H1 (cell line): ENCODE measurements around the gene SERHL2. TPM values are rescaled to one million over a fixed set of nuclear protein-coding genes. Genes with fewer than 3 reads are reported as not detected.

Experiments
- CTCF ChIA-PET: fragments of 300-600 bp; sonication (Branson Sonifier 250); formaldehyde crosslinking; loops from one replicate; lab custom pipeline; 2021; ENCODE audit not compliant: partially characterized antibody; lab: Charles Lee
- POLR2A ChIA-PET: fragments of 300-600 bp; sonication (Branson Sonifier 250); formaldehyde crosslinking; loops from one replicate; lab custom pipeline; 2021; ENCODE audit warnings: inconsistent platforms; ENCODE audit not compliant: partially characterized antibody; lab: Charles Lee
- DNase-seq, 2 experiments: peaks; one replicate each; pipeline versions ENCODE4 v3.0.0 to v3.0.0-alpha.2; 2010 to 2022; ENCODE audit warnings: low spot score in 2 of 2, low read depth in 1 of 2, mixed read lengths in 1 of 2
- FAIRE-seq: peaks from 2 replicates; lab custom pipeline; 2011; peaks lifted over from hg19 to GRCh38; lab: Jason Lieb, UNC
- H2AFZ ChIP-seq: 2 replicates; pipeline ENCODE4 v1.8.1; 2012; ENCODE audit warnings: low read length, inconsistent platforms
- H2AK5ac ChIP-seq: 2 replicates; pipeline ENCODE4 v1.6.1; 2013; ENCODE audit warnings: low read depth, low read length
- H2BK120ac ChIP-seq: replicated peaks from 2 replicates; pipeline ENCODE3; 2013; ENCODE audit warnings: low read depth, low read length, inconsistent platforms
- H2BK12ac ChIP-seq: 2 replicates; pipeline ENCODE4 v1.6.1; 2013; ENCODE audit warnings: low read depth, low read length
- H2BK15ac ChIP-seq: 2 replicates; pipeline ENCODE4 v1.6.1; 2013; ENCODE audit warnings: low read length
- H2BK20ac ChIP-seq: 2 replicates; pipeline ENCODE4 v1.6.1; 2013; ENCODE audit warnings: low read length
- H2BK5ac ChIP-seq: 2 replicates; pipeline ENCODE4 v1.6.1; 2013; ENCODE audit warnings: low read depth, low read length
- H3K14ac ChIP-seq: 2 replicates; pipeline ENCODE4 v1.6.1; 2013; ENCODE audit warnings: inconsistent platforms; ENCODE audit not compliant: insufficient read length
- H3K18ac ChIP-seq: 2 replicates; pipeline ENCODE4 v1.6.1; 2013; ENCODE audit warnings: low read length; ENCODE audit errors: extremely low read depth
- H3K23ac ChIP-seq: 2 replicates; pipeline ENCODE4 v1.6.1; 2013; ENCODE audit warnings: inconsistent platforms; ENCODE audit not compliant: insufficient read length
- H3K23me2 ChIP-seq: 2 replicates; pipeline ENCODE4 v1.6.1; 2013; ENCODE audit warnings: low read depth, low read length
- H3K27ac ChIP-seq: 2 replicates; pipeline ENCODE4 v1.6.1; 2011; ENCODE audit warnings: low read depth, low read length, inconsistent platforms
- H3K27me3 ChIP-seq, 4 experiments: replicated peaks in 1 of 4; 1 replicate in 1 of 4; 2 replicates in 3 of 4; pipeline versions ENCODE4 v1.6.1 to v1.8.1; 2011 to 2013; ENCODE audit warnings: low read length in 3 of 4, mild to moderate bottlenecking in 3 of 4, inconsistent platforms in 2 of 4, mixed read lengths in 2 of 4, moderate library complexity in 1 of 4; ENCODE audit not compliant: control insufficient read depth in 3 of 4, insufficient read depth in 3 of 4; ENCODE audit errors: extremely low read depth in 1 of 4
- H3K36me3 ChIP-seq, 4 experiments: 2 replicates each; pipeline versions ENCODE4 v1.6.1 to v1.8.1; 2011 to 2013; ENCODE audit warnings: mild to moderate bottlenecking in 4 of 4, low read length in 3 of 4, moderate library complexity in 2 of 4, control low read depth in 1 of 4, inconsistent platforms in 1 of 4; ENCODE audit not compliant: insufficient read depth in 4 of 4, control insufficient read depth in 2 of 4
- H3K4ac ChIP-seq: replicated peaks from 2 replicates; pipeline ENCODE3; 2013; ENCODE audit warnings: low read length, low read depth, mixed read lengths, inconsistent platforms; ENCODE audit not compliant: insufficient read length
- H3K4me1 ChIP-seq, 4 experiments: replicated peaks in 1 of 4; 1 replicate in 1 of 4; 2 replicates in 3 of 4; pipeline versions ENCODE4 v1.6.1 to v1.8.1; 2011 to 2013; ENCODE audit warnings: low read length in 3 of 4, inconsistent platforms in 2 of 4, mixed read lengths in 1 of 4; ENCODE audit not compliant: insufficient read depth in 4 of 4, control insufficient read depth in 3 of 4
- H3K4me2 ChIP-seq, 2 experiments: 2 replicates each; pipeline versions ENCODE4 v1.6.1 to v1.8.1; 2011 to 2013; ENCODE audit warnings: low read depth in 2 of 2, low read length in 2 of 2, control low read depth in 1 of 2, inconsistent platforms in 1 of 2, mild to moderate bottlenecking in 1 of 2; ENCODE audit not compliant: insufficient read depth in 1 of 2
- H3K4me3 ChIP-seq, 4 experiments: fragments of 200-600, 300-600 bp in 1 of 4; sonication (generic), shearing (Covaris generic), sonication (Bioruptor Twin) in 1 of 4; 2 replicates each; pipeline versions ENCODE4 v1.5.1 to v1.8.1; 2011 to 2016; ENCODE audit warnings: low read length in 4 of 4, low read depth in 3 of 4, control low read depth in 2 of 4, inconsistent platforms in 2 of 4, mild to moderate bottlenecking in 2 of 4, mixed read lengths in 1 of 4, moderate library complexity in 1 of 4; ENCODE audit not compliant: insufficient read depth in 2 of 4; ENCODE audit errors: extremely low read depth in 1 of 4
- H3K56ac ChIP-seq: replicated peaks from 2 replicates; pipeline ENCODE3; 2013; ENCODE audit warnings: low read depth, mild to moderate bottlenecking, mixed read lengths, low read length, inconsistent platforms; ENCODE audit not compliant: insufficient read length
- H3K79me1 ChIP-seq: 2 replicates; pipeline ENCODE4 v1.6.1; 2013; ENCODE audit warnings: low read depth, low read length, control low read depth
- H3K79me2 ChIP-seq, 2 experiments: 2 replicates each; pipeline versions ENCODE4 v1.6.1 to v1.8.1; 2012 to 2013; ENCODE audit warnings: low read length in 2 of 2, mild to moderate bottlenecking in 2 of 2, inconsistent platforms in 1 of 2; ENCODE audit not compliant: insufficient read depth in 2 of 2, control insufficient read depth in 1 of 2
- H3K9ac ChIP-seq, 4 experiments: replicated peaks in 1 of 4; 1 replicate in 1 of 4; 2 replicates in 3 of 4; pipeline versions ENCODE4 v1.6.1 to v1.8.1; 2011 to 2013; ENCODE audit warnings: low read depth in 3 of 4, low read length in 3 of 4, control low read depth in 2 of 4, mild to moderate bottlenecking in 2 of 4, moderate library complexity in 2 of 4, inconsistent platforms in 1 of 4; ENCODE audit errors: extremely low read depth in 1 of 4
- H3K9me3 ChIP-seq, 2 experiments: 2 replicates each; pipeline versions ENCODE4 v1.6.1 to v1.8.1; 2012 to 2013; ENCODE audit warnings: mild to moderate bottlenecking in 2 of 2, moderate library complexity in 2 of 2, control low read depth in 1 of 2, inconsistent platforms in 1 of 2, low read depth in 1 of 2, low read length in 1 of 2, mixed read lengths in 1 of 2; ENCODE audit not compliant: insufficient read depth in 2 of 2
- H4K20me1 ChIP-seq, 2 experiments: replicated peaks in 1 of 2; 2 replicates each; pipeline versions ENCODE3 to v1.8.1; 2011 to 2013; ENCODE audit warnings: inconsistent platforms in 2 of 2, low read length in 2 of 2, mild to moderate bottlenecking in 1 of 2; ENCODE audit not compliant: insufficient read depth in 2 of 2, control insufficient read depth in 1 of 2
- H4K5ac ChIP-seq: 2 replicates; pipeline ENCODE4 v1.6.1; 2013; ENCODE audit warnings: low read length, low read depth, mixed read lengths, inconsistent platforms; ENCODE audit not compliant: insufficient read length
- H4K8ac ChIP-seq: 2 replicates; pipeline ENCODE4 v1.8.0; 2013; ENCODE audit warnings: mild to moderate bottlenecking, moderate library complexity, low read length, inconsistent platforms; ENCODE audit not compliant: insufficient read depth; ENCODE audit errors: extremely low read depth
- H4K91ac ChIP-seq: replicated peaks from 2 replicates; pipeline ENCODE3; 2013; ENCODE audit warnings: low read length, mixed read lengths, inconsistent platforms; ENCODE audit not compliant: insufficient read length
- CBX8 ChIP-seq: fragments of 300-800, 300-1000 bp; sonication (generic); IDR thresholded peaks from 2 replicates; pipeline ENCODE4 v1.7.1; 2016; ENCODE audit warnings: low read depth, low read length, borderline replicate concordance
- CHD2 ChIP-seq: IDR thresholded peaks from 2 replicates; pipeline ENCODE4 v1.6.1; 2012; ENCODE audit warnings: low read length, improper control_type of control experiment
- EGR1 ChIP-seq: IDR thresholded peaks from 2 replicates; pipeline ENCODE4 v1.6.1; 2011; ENCODE audit warnings: low read depth, low read length, borderline replicate concordance
- GABPA ChIP-seq: IDR thresholded peaks from 2 replicates; pipeline ENCODE4 v1.6.1; 2011; ENCODE audit warnings: mild to moderate bottlenecking, low read length, moderate library complexity, borderline replicate concordance; ENCODE audit not compliant: insufficient read depth
- HDAC6 ChIP-seq: IDR thresholded peaks from one replicate; pipeline ENCODE4 v1.7.1; 2012; ENCODE audit warnings: low read depth, mild to moderate bottlenecking, inconsistent platforms, low read length, moderate library complexity
- JUN ChIP-seq: IDR thresholded peaks from 2 replicates; pipeline ENCODE4 v1.6.1; 2011; ENCODE audit warnings: low read depth, mild to moderate bottlenecking, improper control_type of control experiment, low read length
- POU5F1 ChIP-seq: IDR thresholded peaks from 2 replicates; pipeline ENCODE4 v1.6.1; 2011; ENCODE audit warnings: low read depth, mild to moderate bottlenecking, low read length, moderate library complexity
- SIN3A ChIP-seq, 2 experiments: IDR thresholded peaks in 1 of 2; conservative IDR thresholded peaks in 1 of 2; 2 replicates each; pipeline ENCODE4 v1.6.1; 2011 to 2012; ENCODE audit warnings: low read length in 2 of 2, improper control_type of control experiment in 1 of 2, low read depth in 1 of 2, mild to moderate bottlenecking in 1 of 2
- SP2 ChIP-seq: IDR thresholded peaks from 2 replicates; pipeline ENCODE4 v1.6.1; 2012; ENCODE audit warnings: mild to moderate bottlenecking, low read length, inconsistent platforms
- TCF12 ChIP-seq: IDR thresholded peaks from 2 replicates; pipeline ENCODE4 v1.6.1; 2011; ENCODE audit warnings: low read depth, mild to moderate bottlenecking, low read length
- WGBS, 2 experiments: shearing (Covaris generic) in 1 of 2; methylation state at CpG; one replicate each; pipeline versions ENCODE4 v1.1.6 to v1.1.7; 2013 to 2015; ENCODE audit warnings: low lambda C conversion rate in 2 of 2, mixed read lengths in 2 of 2, inconsistent platforms in 1 of 2, low coverage in 1 of 2, missing lambda C conversion rate in 1 of 2; ENCODE audit not compliant: insufficient replicate concordance in 2 of 2, insufficient coverage in 1 of 2, insufficient read length in 1 of 2; ENCODE audit errors: extremely low coverage in 1 of 2, missing lambda C conversion rate in 1 of 2; 5-methylcytosine and 5-hydroxymethylcytosine counted together
- polyA plus RNA-seq, 7 experiments: library from polyadenylated mRNA; depleted of rRNA in 3 of 7; stranded (reverse) in 5 of 7; unstranded in 2 of 7; fragments of >200 nt in 5 of 7; fragments of 200-250 nt in 2 of 7; gene quantifications; 1 replicate in 5 of 7; 2 replicates in 1 of 7; 4 replicates in 1 of 7; pipeline versions ENCODE4 v1.2.1 to v1.2.3, GENCODE V29; 2011 to 2013; ENCODE audit warnings: missing spikeins in 2 of 7, mixed read lengths in 2 of 7
- total RNA-seq: library from RNA; stranded (reverse); fragmentation: NEBNext Ultra II Directional; extraction: Animal tissue kit (Norgen Biotek cat#: 25700); gene quantifications from 2 replicates; pipeline ENCODE4 v1.2.1, GENCODE V29; 2021
- TF ChIP-seq, protein P1 (sequence below): IDR thresholded peaks from 2 replicates; pipeline ENCODE4 v1.6.1; 2011; ENCODE audit warnings: low read length, improper control_type of control experiment

The SERHL2 gene
- total and polyA plus RNA-seq, 2 of the 8 experiments (the other 6 are each of a cell fraction or from before 2014, with no cell fraction given): 0.91 TPM; not detected in 1

DNA sequence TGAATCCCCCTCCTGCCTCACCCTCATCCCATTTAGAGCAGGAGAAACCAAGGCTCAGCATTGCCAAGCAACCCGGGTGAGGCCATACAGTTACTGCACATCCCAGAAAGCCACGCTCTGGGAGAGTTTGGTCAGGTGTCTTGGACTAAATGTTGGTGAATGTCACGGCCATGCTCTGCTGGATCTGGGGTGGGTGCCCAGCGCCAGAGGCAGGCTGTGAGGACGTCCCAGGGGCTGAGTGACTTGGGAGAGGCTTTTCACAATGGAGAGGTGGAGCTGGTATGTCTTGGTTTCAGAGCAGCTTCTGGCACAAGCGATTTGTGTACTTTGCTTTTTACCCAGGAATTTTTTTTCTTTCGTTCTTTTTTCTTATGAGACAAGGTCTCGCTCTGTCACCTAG, 6.6 kb downstream of the SERHL2 start:
- Histone ChIP-seq H3K36me3 (no peaks in the 10 kb centered on the region), H2BK12ac (no peak overlapping the region), H3K9me3 (no peaks in the 10 kb centered on the region), H3K23ac (no peak overlapping the region), H3K4me2 (no peak overlapping the region), H3K14ac (no peak overlapping the region), H3K23me2 (no peaks in the 10 kb centered on the region), H2AFZ (no peak overlapping the region), H2BK15ac (no peak overlapping the region), H3K27ac (no peak overlapping the region), H2BK5ac (no peak overlapping the region), H3K4me3 (no peak overlapping the region), H4K8ac (no peak overlapping the region), H4K20me1 (peaks cover 0 to 4% of the 10 kb centered on the region in 2 experiments), H4K5ac (no peak overlapping the region), H2AK5ac (no peak overlapping the region), H4K91ac (no peak overlapping the region), H2BK20ac (no peak overlapping the region), H3K9ac (no peak overlapping the region), H3K27me3 (peaks cover 0 to 8% (median 3%) of the 10 kb centered on the region in 4 experiments; a peak in 5 of 7 replicates), H3K79me2 (no peaks in the 10 kb centered on the region), H3K4ac (no peak overlapping the region), H2BK120ac (no peak overlapping the region), H3K18ac (no peak overlapping the region), H3K79me1 (no peaks in the 10 kb centered on the region), H3K4me1 (peaks cover 0 to 3% (median 1%) of the 10 kb centered on the region in 4 experiments; a peak in 1 of 7 replicates), H3K56ac (no peak overlapping the region)
- WGBS, 2 experiments: 85% methylated on average over 8 of the region's 8 CpGs; no CpG with 5 or more reads in 1 of the 2 experiments
- DNase-seq (no peak), FAIRE-seq (no peak)
- ChIA-PET POLR2A (interaction anchor here (0.6 to 2.1 kb wide), 8 partner anchors 9 to 61 kb away, joined by 3 to 7 read pairs (median 4); no protein-coding TSS in a partner anchor), CTCF (interaction anchor here (0.6 to 3.7 kb wide), 17 partner anchors 8 to 536 kb away, joined by 3 to 31 read pairs (median 6); no protein-coding TSS in a partner anchor)
- TF ChIP-seq CBX8 (no peak), SP2 (no peak), SIN3A (conservative IDR thresholded peaks at IDR 0.05 in 1 of 2, IDR thresholded peaks at IDR 0.05 in 1 of 2; ENCODE audit: low read depth in 1 of 2, low read length in 2 of 2) (no peak), TCF12 (no peak), JUN (no peak), HDAC6 (no peak), CHD2 (no peak), EGR1 (no peak), GABPA (no peak), POU5F1 (no peak)
- TF ChIP-seq, protein P1, sequence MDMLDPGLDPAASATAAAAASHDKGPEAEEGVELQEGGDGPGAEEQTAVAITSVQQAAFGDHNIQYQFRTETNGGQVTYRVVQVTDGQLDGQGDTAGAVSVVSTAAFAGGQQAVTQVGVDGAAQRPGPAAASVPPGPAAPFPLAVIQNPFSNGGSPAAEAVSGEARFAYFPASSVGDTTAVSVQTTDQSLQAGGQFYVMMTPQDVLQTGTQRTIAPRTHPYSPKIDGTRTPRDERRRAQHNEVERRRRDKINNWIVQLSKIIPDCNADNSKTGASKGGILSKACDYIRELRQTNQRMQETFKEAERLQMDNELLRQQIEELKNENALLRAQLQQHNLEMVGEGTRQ: no peak
